PC-9 (cell line): ENCODE data around the gene MLF2. TPM values are rescaled to one million over a fixed set of nuclear protein-coding genes. Genes with fewer than 3 reads are reported as not detected.

Experiments used
- BruUV-seq: library from RNA; stranded (reverse); fragments of 400-500 nt; replicated peaks from 2 replicates; lab custom pipeline; 2021; lab: Mats Ljungman, UMichigan
- CTCF ChIA-PET: fragments of 300-600 bp; sonication (Branson Sonifier 250); formaldehyde crosslinking; loops from one replicate; lab custom pipeline; 2022; ENCODE audit warnings: antibody characterized with exemption; lab: Charles Lee
- POLR2A ChIA-PET: fragments of 300-600 bp; sonication (Branson Sonifier 250); formaldehyde crosslinking; loops from one replicate; lab custom pipeline; 2022; ENCODE audit warnings: antibody characterized with exemption; ENCODE audit not compliant: unreplicated experiment; lab: Charles Lee
- DNase-seq, 2 experiments: peaks; one replicate each; pipeline versions ENCODE4 v3.0.0 to v3.0.0-alpha.2; 2015 to 2022; ENCODE audit warnings: mixed read lengths in 1 of 2
- H2AFZ ChIP-seq: fragments of 200-600 bp; sonication (generic); 2 replicates; pipeline ENCODE4 v1.8.1; 2017; ENCODE audit warnings: antibody characterized with exemption
- H3F3A ChIP-seq: fragments of 200-600 bp; sonication (generic); 2 replicates; pipeline ENCODE4 v1.8.1; 2017; ENCODE audit warnings: antibody characterized with exemption, mild to moderate bottlenecking, low read depth; ENCODE audit not compliant: insufficient read depth
- H3K27ac ChIP-seq: fragments of 200-600 bp; sonication (generic); 2 replicates; pipeline ENCODE4 v1.6.1; 2016; ENCODE audit warnings: mixed run types
- H3K27me3 ChIP-seq: fragments of 200-600 bp; sonication (generic); 2 replicates; pipeline ENCODE4 v1.6.1; 2016; ENCODE audit warnings: low read depth, mixed run types; ENCODE audit not compliant: insufficient read depth
- H3K36me3 ChIP-seq: fragments of 200-600 bp; sonication (generic); 2 replicates; pipeline ENCODE4 v1.6.1; 2016; ENCODE audit warnings: low read depth, mixed run types
- H3K4me1 ChIP-seq: fragments of 200-600 bp; sonication (generic); replicated peaks from 2 replicates; pipeline ENCODE4 v1.6.1; 2016; ENCODE audit warnings: mixed run types; ENCODE audit not compliant: insufficient read depth
- H3K4me2 ChIP-seq: fragments of 200-600 bp; sonication (generic); 2 replicates; pipeline ENCODE4 v1.6.1; 2017; ENCODE audit warnings: mixed run types
- H3K4me3 ChIP-seq: fragments of 200-600 bp; sonication (generic); 2 replicates; pipeline ENCODE4 v1.6.1; 2016; ENCODE audit warnings: mixed run types
- H3K79me2 ChIP-seq: fragments of 200-600 bp; sonication (generic); 2 replicates; pipeline ENCODE4 v1.6.1; 2017; ENCODE audit warnings: low read depth, mixed run types
- H3K9me2 ChIP-seq: fragments of 200-600 bp; sonication (generic); 2 replicates; pipeline ENCODE4 v1.8.1; 2017; ENCODE audit warnings: mild to moderate bottlenecking; ENCODE audit not compliant: insufficient read depth
- H3K9me3 ChIP-seq: fragments of 200-600 bp; sonication (generic); 2 replicates; pipeline ENCODE4 v1.8.1; 2016; ENCODE audit warnings: low read depth; ENCODE audit not compliant: insufficient read depth
- H4K20me1 ChIP-seq: fragments of 200-600 bp; sonication (generic); 2 replicates; pipeline ENCODE4 v1.8.1; 2017; ENCODE audit not compliant: insufficient read depth
- EZH2 ChIP-seq: fragments of 200-600 bp; sonication (generic); IDR thresholded peaks from 2 replicates; pipeline ENCODE4 v1.8.0; 2017; ENCODE audit warnings: antibody characterized with exemption, low read depth
- intact Hi-C: fragments of 100-400 bp; cut with micrococcal nuclease; formaldehyde crosslinking; loops from one replicate; pipeline ENCODE4 v1.10.0; 2022; ENCODE audit not compliant: unreplicated experiment
- total RNA-seq: library from RNA; stranded (reverse); gene quantifications from 2 replicates; pipeline ENCODE4 v1.2.3, GENCODE V29; 2021
- TF ChIP-seq, protein P1 (sequence below): fragments of 200-600 bp; sonication (generic); conservative IDR thresholded peaks from 2 replicates; pipeline ENCODE4 v1.6.1; 2017; ENCODE audit warnings: mixed run types, antibody characterized with exemption, mild to moderate bottlenecking, moderate library complexity

The MLF2 gene
- total RNA-seq, 1 experiment from 2014 or later = 379 TPM

DNA sequence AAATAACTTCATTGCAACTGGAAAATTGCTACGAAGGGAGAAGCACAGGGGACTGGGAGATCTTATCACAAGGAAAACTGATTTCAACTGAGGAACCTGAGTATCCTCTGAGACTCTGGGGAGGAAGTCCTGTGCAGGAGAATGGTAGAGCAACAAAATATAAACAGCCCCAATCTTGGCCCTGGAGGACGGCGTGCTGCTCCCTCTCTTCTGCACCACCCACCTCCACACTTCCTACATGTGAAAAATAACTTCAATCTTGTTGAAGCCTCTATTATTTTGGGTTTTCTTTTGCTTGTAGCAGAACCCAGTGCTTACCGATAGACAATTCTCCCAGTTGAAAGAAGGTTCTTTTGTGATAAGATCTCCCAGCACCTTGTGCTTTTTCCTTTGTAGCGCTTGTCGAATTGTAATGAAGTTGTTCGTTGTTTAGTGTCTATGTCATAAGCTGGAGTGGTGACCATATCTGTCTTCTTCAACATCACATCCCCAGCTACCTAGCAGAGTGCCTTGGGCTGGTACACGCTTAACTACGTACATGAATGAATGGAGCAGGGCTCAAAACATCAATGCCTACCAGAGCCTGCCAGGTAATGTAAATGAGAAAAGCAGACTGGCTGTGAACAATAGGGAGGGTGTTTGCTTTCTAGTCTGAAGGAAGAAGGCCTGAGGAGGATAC is 33.6 kb upstream of the MLF2 start:
- H3K9me3 ChIP-seq = no peaks in the 10 kb centered on the region
- intact Hi-C loops = no loop called here
- H3F3A ChIP-seq = 0 out of 2 replicates have a peak, but pooled peaks cover 2% of the 10 kb centered on the region
- ChIA-PET CTCF (interaction anchor here (0.6 kb wide), 1 partner anchor 105 kb away, joined by 3 read pairs; no protein-coding TSS in a partner anchor), POLR2A (interaction anchor here (0.6 kb wide), 2 partner anchors 21 to 335 kb away, joined by 3 read pairs; partner anchors contain the start of genes PTMS and TAPBPL)
- H3K36me3 ChIP-seq = no peaks in the 10 kb centered on the region
- H3K4me1 ChIP-seq = no peaks in the 10 kb centered on the region
- H3K27ac ChIP-seq = no peak overlapping the region
- H2AFZ ChIP-seq = no peak overlapping the region
- no peaks in the 10 kb centered on the region for H3K79me2 ChIP-seq
- H4K20me1 ChIP-seq = no peaks in the 10 kb centered on the region
- H3K4me2 ChIP-seq = no peak overlapping the region
- no peak overlapping the region for H3K4me3 ChIP-seq
- H3K9me2 ChIP-seq = no peaks in the 10 kb centered on the region
- 0 out of 2 replicates have a peak, but pooled peaks cover under 1% of the 10 kb centered on the region for H3K27me3 ChIP-seq
- DNase-seq = no peak
- BruUV-seq = no TSS peak
- no peak for TF ChIP-seq EZH2
- TF ChIP-seq, protein P1, sequence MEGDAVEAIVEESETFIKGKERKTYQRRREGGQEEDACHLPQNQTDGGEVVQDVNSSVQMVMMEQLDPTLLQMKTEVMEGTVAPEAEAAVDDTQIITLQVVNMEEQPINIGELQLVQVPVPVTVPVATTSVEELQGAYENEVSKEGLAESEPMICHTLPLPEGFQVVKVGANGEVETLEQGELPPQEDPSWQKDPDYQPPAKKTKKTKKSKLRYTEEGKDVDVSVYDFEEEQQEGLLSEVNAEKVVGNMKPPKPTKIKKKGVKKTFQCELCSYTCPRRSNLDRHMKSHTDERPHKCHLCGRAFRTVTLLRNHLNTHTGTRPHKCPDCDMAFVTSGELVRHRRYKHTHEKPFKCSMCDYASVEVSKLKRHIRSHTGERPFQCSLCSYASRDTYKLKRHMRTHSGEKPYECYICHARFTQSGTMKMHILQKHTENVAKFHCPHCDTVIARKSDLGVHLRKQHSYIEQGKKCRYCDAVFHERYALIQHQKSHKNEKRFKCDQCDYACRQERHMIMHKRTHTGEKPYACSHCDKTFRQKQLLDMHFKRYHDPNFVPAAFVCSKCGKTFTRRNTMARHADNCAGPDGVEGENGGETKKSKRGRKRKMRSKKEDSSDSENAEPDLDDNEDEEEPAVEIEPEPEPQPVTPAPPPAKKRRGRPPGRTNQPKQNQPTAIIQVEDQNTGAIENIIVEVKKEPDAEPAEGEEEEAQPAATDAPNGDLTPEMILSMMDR = no peak

DNA sequence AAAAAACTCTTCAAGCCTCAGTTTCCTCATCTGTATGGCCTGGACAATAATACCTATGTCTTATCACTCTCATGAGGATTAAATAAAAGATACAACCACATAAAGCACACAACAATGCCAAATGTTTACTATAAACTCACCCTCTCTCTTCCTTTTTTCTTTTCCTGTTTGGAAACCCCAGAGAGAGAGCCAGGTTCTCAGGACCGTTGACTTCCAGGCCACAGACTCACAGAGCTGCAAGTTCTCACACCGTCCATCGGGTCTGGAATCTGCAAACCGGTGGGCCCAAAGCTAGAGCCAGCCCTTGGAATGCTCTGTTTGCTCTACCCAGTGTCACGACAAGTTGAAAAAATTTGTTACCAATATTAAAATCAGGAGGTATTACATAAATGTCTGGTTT is 31.8 kb upstream of the MLF2 start:
- intact Hi-C loops = no loop called here
- TF ChIP-seq, protein P1 = no peak
- no peak for TF ChIP-seq EZH2
- H3K79me2 ChIP-seq = no peaks in the 10 kb centered on the region
- no peak overlapping the region for H2AFZ ChIP-seq
- H3K9me2 ChIP-seq = no peaks in the 10 kb centered on the region
- no peaks in the 10 kb centered on the region for H3K36me3 ChIP-seq
- H3K4me3 ChIP-seq = no peak overlapping the region
- no TSS peak for BruUV-seq
- no peaks in the 10 kb centered on the region for H4K20me1 ChIP-seq
- no peaks in the 10 kb centered on the region for H3K9me3 ChIP-seq
- no peaks in the 10 kb centered on the region for H3K27me3 ChIP-seq
- no peak for DNase-seq
- no peaks in the 10 kb centered on the region for H3K4me1 ChIP-seq
- ChIA-PET CTCF (no interaction called here), POLR2A (no interaction called here)
- no peak overlapping the region for H3K27ac ChIP-seq
- 0 out of 2 replicates have a peak, but pooled peaks cover 2% of the 10 kb centered on the region for H3F3A ChIP-seq
- no peak overlapping the region for H3K4me2 ChIP-seq

DNA sequence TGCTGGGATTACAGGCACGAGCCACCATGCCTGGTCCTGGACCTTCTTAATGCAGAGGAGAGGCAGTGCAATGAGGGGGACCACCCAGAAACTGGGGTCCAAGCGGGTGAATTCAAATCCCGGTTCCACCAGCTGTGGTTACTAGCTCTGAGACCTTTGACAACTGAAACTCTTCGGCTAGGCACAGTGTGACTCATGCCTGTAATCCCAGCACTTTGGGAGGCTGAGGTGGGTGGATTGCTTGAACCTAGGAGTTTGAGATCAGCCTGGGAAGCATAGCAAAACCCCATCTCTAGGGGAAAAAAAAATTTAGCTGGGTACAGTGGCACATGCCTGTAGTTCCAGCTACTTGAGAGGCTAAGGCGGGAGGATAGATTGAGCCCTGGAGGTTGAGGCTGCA is 31.4 kb upstream of the MLF2 start:
- BruUV-seq = no TSS peak
- CTCF ChIA-PET = no interaction called here
- no peaks in the 10 kb centered on the region for H3K27me3 ChIP-seq
- no peak overlapping the region for H3K4me3 ChIP-seq
- H3K79me2 ChIP-seq = no peaks in the 10 kb centered on the region
- no peak overlapping the region for H3K27ac ChIP-seq
- no peak for DNase-seq
- TF ChIP-seq EZH2 = no peak
- TF ChIP-seq, protein P1 = no peak
- no peaks in the 10 kb centered on the region for H3K36me3 ChIP-seq
- no peaks in the 10 kb centered on the region for H3K9me3 ChIP-seq
- intact Hi-C loops = no loop called here
- H3K4me1 ChIP-seq = no peaks in the 10 kb centered on the region
- no peak overlapping the region for H3K4me2 ChIP-seq
- POLR2A ChIA-PET = no interaction called here
- H4K20me1 ChIP-seq = no peaks in the 10 kb centered on the region
- H3K9me2 ChIP-seq = no peaks in the 10 kb centered on the region
- H2AFZ ChIP-seq = no peak overlapping the region
- peaks cover 4% of the 10 kb centered on the region; the same call in 1 of the 2 replicates for H3F3A ChIP-seq
